SU-DHL-6 (cell line): ENCODE data around the gene EPB41L4B.

Source experiments
- H2AFZ ChIP-seq: fragments of 200-600 bp; sonication (generic); 2 replicates; pipeline ENCODE4 v1.6.1; 2014; ENCODE audit warnings: low read depth, mild to moderate bottlenecking, moderate library complexity, mixed read lengths, antibody characterized with exemption, low read length; ENCODE audit not compliant: severe bottlenecking
- H3F3A ChIP-seq: fragments of 200-600 bp; shearing (Covaris generic); 2 replicates; pipeline ENCODE4 v1.6.0; 2016; ENCODE audit warnings: antibody characterized with exemption, mild to moderate bottlenecking; ENCODE audit not compliant: insufficient read depth
- H3K27ac ChIP-seq: fragments of 200-600 bp; sonication (generic); 2 replicates; pipeline ENCODE4 v1.5.1; 2016; ENCODE audit warnings: low read depth, mild to moderate bottlenecking, low read length, moderate library complexity, mixed read lengths
- H3K27me3 ChIP-seq: fragments of 200-600 bp; sonication (generic), shearing (Covaris generic); 2 replicates; pipeline ENCODE4 v1.6.0; 2014; ENCODE audit warnings: mild to moderate bottlenecking, low read length
- H3K36me3 ChIP-seq: fragments of 200-600 bp; sonication (generic); 2 replicates; pipeline ENCODE4 v1.6.1; 2014; ENCODE audit warnings: mild to moderate bottlenecking, low read length, mixed read lengths
- H3K4me2 ChIP-seq: fragments of 300-600, 200-600 bp; shearing (Covaris generic), sonication (generic); 2 replicates; pipeline ENCODE4 v1.6.0; 2014; ENCODE audit warnings: low read length, low read depth, mild to moderate bottlenecking; ENCODE audit not compliant: poor library complexity, severe bottlenecking
- H3K4me3 ChIP-seq: fragments of 200-600 bp; sonication (generic); 2 replicates; pipeline ENCODE4 v1.5.1; 2014; ENCODE audit warnings: antibody characterized with exemption, low read length, mild to moderate bottlenecking, mixed read lengths; ENCODE audit not compliant: insufficient read depth, poor library complexity, severe bottlenecking
- H3K79me2 ChIP-seq: fragments of 200-600 bp; sonication (generic); 2 replicates; pipeline ENCODE4 v1.6.1; 2014; ENCODE audit warnings: mild to moderate bottlenecking, low read length, moderate library complexity; ENCODE audit not compliant: insufficient read depth
- H3K9ac ChIP-seq: fragments of 200-600 bp; sonication (generic); 2 replicates; pipeline ENCODE4 v1.7.0; 2014; ENCODE audit warnings: mild to moderate bottlenecking, low read length
- H3K9me2 ChIP-seq: fragments of 200-600 bp; sonication (generic); replicated peaks from 2 replicates; pipeline ENCODE4 v1.6.1; 2014; ENCODE audit warnings: low read length; ENCODE audit not compliant: insufficient read depth
- H3K9me3 ChIP-seq: fragments of 200-600 bp; sonication (generic); 2 replicates; pipeline ENCODE4 v1.6.1; 2014; ENCODE audit warnings: low read length, mixed read lengths; ENCODE audit not compliant: insufficient read depth
- H4K20me1 ChIP-seq: fragments of 200-600 bp; sonication (generic); 2 replicates; pipeline ENCODE4 v1.6.1; 2014; ENCODE audit warnings: low read depth, mild to moderate bottlenecking, antibody characterized with exemption, low read length, moderate library complexity, mixed read lengths
- EZH2phosphoT487 ChIP-seq: fragments of 200-600 bp; sonication (generic), shearing (Covaris generic); conservative IDR thresholded peaks from 2 replicates; pipeline ENCODE4 v1.6.1; 2018; ENCODE audit warnings: mild to moderate bottlenecking, antibody characterized with exemption, low read length, moderate library complexity, mixed read lengths
- TF ChIP-seq, protein P1 (sequence below): fragments of 200-600 bp; sonication (generic); IDR thresholded peaks from one replicate; pipeline ENCODE4 v1.5.1; 2017; ENCODE audit warnings: antibody characterized with exemption, mild to moderate bottlenecking, low read length, moderate library complexity; ENCODE audit not compliant: insufficient read depth, poor library complexity, severe bottlenecking

EPB41L4B gene

DNA sequence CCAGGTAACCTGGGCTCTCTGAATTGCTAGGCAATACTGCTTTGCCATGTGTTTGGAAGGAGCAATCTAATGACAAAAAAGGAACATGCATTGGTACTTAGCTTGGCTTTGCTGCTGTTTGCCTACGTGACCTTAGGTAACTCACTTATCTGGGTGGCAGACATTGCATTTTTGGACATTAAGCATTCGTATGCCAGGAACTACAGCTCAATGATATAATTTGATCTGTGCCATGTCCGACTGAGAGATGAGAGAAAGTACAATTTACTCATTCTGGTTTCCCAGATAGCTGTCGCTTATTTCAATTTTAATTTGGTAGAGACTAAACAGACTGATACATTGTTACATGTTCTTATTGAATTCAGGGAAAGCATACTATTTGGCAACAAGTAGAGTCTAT is 90.6 kb downstream of the EPB41L4B start:
- no peaks in the 10 kb centered on the region for H3F3A ChIP-seq
- no peak for TF ChIP-seq EZH2phosphoT487
- TF ChIP-seq, protein P1, sequence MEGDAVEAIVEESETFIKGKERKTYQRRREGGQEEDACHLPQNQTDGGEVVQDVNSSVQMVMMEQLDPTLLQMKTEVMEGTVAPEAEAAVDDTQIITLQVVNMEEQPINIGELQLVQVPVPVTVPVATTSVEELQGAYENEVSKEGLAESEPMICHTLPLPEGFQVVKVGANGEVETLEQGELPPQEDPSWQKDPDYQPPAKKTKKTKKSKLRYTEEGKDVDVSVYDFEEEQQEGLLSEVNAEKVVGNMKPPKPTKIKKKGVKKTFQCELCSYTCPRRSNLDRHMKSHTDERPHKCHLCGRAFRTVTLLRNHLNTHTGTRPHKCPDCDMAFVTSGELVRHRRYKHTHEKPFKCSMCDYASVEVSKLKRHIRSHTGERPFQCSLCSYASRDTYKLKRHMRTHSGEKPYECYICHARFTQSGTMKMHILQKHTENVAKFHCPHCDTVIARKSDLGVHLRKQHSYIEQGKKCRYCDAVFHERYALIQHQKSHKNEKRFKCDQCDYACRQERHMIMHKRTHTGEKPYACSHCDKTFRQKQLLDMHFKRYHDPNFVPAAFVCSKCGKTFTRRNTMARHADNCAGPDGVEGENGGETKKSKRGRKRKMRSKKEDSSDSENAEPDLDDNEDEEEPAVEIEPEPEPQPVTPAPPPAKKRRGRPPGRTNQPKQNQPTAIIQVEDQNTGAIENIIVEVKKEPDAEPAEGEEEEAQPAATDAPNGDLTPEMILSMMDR: no peak
- H3K4me3 ChIP-seq: no peak overlapping the region
- H3K9me3 ChIP-seq: no peaks in the 10 kb centered on the region
- H4K20me1 ChIP-seq: no peaks in the 10 kb centered on the region
- H3K27ac ChIP-seq: no peak overlapping the region
- no peak overlapping the region for H2AFZ ChIP-seq
- peaks cover 4% of the 10 kb centered on the region; the same call in 1 of the 2 replicates for H3K27me3 ChIP-seq
- H3K4me2 ChIP-seq: no peak overlapping the region
- H3K9ac ChIP-seq: no peak overlapping the region
- no peaks in the 10 kb centered on the region for H3K9me2 ChIP-seq
- no peaks in the 10 kb centered on the region for H3K79me2 ChIP-seq
- no peaks in the 10 kb centered on the region for H3K36me3 ChIP-seq

DNA sequence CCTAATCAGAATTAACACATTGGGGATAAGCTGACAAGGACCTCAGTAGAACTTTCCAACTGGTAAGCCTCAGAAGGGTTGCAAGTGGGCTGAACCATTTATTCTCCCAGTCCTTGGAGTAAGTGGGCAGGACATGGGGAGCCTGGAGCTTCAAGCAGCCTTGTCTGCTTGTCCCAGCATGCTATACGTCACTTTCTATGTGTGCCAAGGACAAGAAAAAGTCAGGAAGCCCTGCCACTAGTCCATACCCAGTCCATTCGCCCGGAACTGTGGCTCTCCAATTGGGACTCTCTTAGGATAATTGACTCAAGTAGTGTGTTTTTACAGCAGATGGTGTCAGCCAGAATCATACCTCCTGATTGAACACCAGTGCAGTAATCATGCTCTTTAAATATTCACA is 91.2 kb downstream of the EPB41L4B start:
- H4K20me1 ChIP-seq: no peaks in the 10 kb centered on the region
- no peak for TF ChIP-seq EZH2phosphoT487
- TF ChIP-seq, protein P1: no peak
- no peak overlapping the region for H2AFZ ChIP-seq
- no peak overlapping the region for H3K9ac ChIP-seq
- peaks cover 4% of the 10 kb centered on the region; the same call in 1 of the 2 replicates for H3K27me3 ChIP-seq
- no peak overlapping the region for H3K4me2 ChIP-seq
- no peaks in the 10 kb centered on the region for H3K9me3 ChIP-seq
- no peaks in the 10 kb centered on the region for H3K79me2 ChIP-seq
- no peaks in the 10 kb centered on the region for H3F3A ChIP-seq
- no peak overlapping the region for H3K27ac ChIP-seq
- no peaks in the 10 kb centered on the region for H3K9me2 ChIP-seq
- no peaks in the 10 kb centered on the region for H3K36me3 ChIP-seq
- H3K4me3 ChIP-seq: no peak overlapping the region

DNA sequence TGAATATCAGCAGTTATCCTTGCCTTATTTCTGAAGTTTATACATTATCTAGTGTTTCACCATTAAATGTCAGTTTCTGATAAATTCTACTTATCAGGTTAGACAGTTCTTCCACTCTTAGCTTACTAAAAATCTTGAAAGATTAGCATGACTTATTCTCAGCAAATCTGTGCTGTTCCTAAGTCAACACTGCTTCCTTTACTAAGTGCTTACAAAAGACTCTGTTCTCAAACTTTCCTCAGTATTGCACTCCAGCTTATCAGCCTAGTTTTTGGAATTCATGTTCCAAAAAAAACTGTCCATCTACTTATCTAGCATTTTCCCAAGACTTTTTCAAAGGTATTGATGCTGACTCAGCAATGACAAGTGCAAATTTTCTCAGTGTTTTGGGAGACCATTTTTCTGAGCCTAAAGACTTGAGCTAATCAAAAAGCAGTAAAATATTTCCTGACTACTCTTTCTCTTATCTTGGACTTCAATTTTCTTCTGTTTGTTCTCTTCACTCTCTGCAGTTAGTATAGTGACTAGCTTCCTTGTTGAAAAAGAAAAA is 92.7 kb downstream of the EPB41L4B start:
- Histone ChIP-seq H3K36me3 (no peaks in the 10 kb centered on the region), H3K79me2 (no peaks in the 10 kb centered on the region), H4K20me1 (no peaks in the 10 kb centered on the region), H3K9me2 (no peaks in the 10 kb centered on the region), H3K27me3 (peaks cover 4% of the 10 kb centered on the region; the same call in 1 of the 2 replicates), H3K9me3 (no peaks in the 10 kb centered on the region), H3K4me2 (no peak overlapping the region), H2AFZ (no peak overlapping the region), H3K9ac (no peak overlapping the region), H3K4me3 (no peak overlapping the region), H3K27ac (no peak overlapping the region), H3F3A (no peaks in the 10 kb centered on the region)
- TF ChIP-seq, protein P1: no peak
- TF ChIP-seq EZH2phosphoT487: no peak
